IPS DF 19.7 (cell line): Measurements from ENCODE around the gene OPRL1.

Source experiments
- DNase-seq: peaks from one replicate; pipeline ENCODE4 v3.0.0-alpha.2; 2013; ENCODE audit warnings: low read depth, low spot score

OPRL1 gene

DNA sequence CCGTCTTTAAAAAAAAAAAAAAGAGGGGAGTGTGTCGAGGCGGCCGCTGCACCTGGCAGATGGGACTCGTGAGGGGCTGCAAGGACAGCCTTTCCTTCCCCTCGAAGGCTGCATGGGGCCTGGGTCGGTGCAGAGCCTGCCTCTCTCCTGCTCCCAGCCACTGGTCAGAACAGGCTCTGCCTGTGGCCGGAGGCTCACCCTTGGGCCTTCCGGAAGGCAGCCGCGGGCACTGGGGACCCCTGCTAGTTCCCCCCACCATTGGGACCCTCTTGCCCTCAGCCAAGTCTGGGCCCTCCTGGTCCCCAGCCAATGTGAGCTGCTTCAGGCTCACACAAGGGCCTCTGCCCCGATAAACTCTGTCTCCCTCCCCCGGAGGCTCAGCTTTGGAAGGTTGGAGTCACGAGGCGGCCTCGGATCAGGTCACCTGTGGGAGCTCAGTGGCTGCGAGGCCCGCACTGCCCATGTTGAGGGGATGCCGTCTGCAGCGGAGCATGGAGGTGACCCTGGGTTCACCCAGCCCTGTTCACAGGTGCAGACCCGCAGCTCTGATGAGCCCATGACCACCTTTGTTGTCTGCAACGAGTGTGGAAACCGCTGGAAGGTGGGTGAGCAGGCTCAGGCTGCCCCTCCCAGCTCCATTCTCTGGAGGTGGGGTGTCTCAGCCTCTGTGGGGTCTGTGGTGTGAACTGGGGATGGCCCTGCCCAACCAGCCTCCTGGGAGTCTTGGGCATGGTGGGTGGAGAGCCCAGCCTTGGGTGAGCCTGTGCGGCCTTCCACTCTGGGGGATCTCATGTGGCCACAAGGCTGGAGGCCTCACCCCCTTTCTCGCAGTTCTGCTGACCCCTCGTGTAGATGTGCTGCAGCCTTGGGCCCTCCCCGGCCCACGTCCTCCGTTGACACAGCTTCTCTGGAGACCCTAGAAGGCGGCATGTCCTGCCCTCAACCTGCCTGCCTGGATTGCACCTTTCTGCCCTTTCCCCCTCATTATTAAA is 8.2 kb upstream of the OPRL1 start:
- DNase-seq = no peak

DNA sequence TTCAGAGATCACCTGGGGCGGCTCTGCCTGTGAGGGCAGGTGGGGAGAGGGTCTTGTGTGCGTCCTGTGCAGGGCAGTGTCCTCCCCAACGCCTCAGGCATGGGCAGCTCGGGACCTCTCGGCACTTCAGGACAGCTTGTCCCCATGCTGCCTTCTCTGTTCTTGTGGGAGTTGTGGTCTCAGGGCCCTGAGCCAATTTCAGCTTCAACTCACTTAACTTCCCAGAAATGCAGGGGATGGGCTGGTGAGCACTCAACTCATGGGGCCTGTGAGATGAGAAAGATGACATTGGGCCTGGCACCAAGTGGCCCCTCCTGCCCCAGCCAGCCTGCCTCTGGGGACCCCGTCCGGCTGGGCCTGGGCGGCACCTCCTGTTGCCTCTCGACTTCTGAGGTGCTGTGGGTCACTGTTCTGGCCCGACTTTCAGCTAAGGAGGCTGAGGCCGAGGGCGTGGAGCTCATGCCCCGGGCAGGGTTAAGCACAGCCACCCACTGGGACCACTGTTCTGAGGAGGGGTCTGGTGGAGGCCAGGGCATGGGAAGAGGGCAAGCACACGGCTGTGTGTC is 7.3 kb upstream of the OPRL1 start:
- DNase-seq = no peak

DNA sequence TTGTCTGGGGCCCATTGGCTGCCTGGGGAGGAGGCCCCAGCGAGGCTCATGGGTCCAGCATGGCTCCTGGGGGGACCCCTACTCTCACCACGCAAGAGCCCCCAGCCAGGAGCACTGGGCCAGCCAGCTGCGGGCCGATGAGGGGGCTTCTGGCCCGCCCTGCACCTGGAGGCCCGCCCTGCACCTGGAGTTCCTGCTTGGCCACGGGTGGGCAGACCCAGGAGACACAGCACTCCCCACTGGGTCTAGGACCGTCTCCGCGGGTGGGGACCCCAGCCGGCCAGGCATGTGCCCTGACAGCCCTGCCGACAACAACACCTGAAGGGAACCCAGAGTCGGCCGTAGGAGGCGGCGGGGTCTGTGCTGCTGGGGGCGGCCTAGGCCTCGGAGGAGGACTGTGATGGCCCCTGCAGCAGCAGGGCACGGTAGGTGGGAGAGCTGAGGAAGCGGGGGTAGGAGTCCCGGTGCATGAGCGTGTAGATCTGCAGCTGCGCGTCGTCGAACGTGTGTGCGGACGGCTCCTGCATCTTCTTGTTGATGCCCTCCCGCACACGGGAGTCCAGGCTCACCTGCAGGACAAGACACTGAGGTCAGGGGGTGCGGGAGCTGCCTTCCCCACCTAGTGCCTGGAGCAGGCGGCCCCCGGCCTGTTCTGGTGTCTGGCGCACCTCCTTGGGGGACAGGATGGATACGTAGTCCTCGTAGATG is 6.3 kb upstream of the OPRL1 start:
- DNase-seq = no peak

DNA sequence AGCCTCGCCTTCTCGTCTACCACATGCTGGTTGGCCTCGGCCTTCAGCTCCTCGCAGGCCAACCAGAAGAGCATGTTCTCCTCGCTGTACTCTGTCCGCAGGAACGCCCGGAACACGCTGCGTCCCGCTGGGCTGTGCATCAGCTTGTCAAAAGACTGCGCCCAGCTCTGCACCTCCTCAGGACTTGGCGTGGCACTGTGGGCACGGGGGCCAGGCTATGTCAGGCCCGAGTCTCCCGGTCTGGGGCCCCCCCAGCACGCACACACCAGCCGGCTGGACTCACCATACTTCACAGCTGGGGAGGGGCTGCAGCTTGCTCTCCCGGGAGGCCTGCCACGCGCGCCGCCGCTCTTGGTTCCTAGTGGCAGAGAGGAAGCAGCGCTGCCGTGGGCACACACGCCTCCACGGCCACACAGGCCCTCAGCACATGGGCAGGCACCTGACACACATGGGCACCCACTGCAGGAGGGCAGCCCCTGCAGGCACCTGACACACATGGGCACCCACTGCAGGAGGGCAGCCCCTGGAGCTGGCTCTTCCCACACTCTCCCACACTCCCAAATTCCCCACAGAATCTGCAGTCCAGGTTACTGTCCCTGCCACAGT is 5.6 kb upstream of the OPRL1 start:
- DNase-seq = no peak

DNA sequence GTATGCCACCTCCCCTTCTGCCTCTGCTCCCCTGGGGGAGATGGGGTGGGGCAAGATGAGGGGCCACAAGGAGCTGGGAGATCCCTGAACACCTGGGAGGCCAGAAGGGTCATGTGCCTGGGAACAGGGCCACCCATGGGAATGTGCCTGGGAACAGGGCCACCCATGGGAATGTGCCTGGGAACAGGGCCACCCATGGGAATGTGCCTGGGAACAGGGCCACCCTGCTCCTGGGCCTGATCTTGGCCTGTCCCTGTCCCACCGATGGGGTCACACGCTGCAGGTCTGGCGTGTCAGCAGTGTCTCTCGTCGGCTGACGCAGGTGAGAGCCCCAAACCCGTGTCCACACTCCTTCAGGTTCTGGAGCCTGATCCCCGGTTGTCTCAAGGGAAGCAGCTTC is 4.9 kb upstream of the OPRL1 start:
- DNase-seq = no peak

DNA sequence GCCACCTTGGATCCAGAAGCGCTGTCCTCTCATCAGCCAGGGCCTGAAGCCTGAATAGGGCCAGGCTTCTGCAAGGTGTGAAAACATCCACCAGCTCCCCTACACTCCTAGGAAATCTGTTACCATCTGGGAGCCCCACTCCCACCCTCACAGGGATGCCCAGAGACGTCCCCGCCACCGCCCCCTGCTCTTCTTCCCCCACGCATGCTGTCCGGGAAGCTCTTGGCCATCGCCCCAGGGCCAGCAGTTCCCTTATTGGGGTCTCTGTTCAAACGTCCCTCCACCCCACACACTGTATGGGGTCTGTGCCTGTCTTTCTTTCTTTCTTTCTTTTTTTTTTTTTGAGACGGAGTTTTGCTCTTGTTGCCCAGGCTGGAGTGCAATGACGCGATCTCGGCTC is 4.3 kb upstream of the OPRL1 start:
- no peak for DNase-seq

DNA sequence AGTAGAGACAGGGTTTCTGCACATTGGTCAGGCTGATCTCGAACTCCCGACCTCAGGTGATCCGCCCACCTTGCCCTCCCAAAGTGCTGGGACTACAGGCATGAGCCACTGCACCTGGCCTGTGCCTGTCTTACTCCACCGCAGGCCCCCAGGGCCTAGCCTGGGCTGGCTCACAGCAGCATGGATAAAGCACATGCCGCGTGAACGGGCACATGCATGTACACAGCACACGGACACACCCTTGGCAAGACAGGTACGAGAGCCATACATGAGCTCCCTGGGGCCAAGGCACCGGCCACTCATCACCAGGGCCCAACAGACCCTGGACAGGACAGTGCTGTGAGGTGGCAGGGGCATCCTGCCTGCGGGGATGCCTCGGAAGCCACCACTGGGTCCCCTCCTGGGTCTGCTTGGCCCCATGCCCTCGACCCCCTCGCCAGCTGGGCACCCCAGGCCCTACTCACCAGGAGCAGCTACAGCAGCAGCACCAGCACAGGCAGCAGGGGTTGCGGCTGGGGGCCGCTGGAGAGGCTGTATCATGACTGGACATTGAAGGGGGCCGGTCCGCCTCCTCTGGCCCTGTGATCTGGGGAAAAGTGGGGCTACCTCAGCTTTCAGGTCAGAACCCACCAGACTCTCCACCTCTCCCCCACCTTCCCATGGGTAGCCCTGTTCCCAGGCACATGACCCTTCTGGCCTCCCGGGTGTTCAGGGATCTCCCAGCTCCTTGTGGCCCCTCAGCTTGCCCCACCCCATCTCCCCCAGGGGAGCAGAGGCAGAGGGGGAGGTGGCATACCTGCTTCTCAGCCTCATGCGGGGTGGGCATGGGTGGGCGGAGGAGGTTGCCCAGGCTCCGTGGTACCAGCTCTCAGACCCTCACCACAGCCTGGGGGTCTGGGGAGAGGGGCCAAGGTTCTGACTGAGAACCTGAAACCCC is 3.6 kb upstream of the OPRL1 start:
- DNase-seq = no peak

DNA sequence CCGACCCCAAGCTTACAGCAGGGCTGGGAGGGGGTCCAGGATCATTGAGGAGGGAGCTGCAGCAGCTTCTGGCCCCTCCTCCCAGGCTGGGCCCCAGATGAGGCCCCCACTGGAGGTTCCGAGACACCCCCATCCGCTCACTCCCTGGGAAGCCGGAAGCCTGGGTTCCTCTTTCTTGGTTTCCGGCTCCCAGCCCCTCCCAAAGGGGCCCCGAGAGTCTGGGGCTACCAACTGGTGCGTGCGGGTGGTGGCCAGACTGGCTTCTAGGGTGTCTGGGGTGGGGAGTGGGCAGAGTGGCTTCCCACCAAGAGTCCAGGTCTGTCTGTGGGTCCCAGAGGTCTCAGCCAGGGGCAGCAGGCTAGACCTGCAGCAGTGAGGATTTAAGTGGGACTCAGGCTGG is 2.8 kb upstream of the OPRL1 start:
- DNase-seq = no peak

DNA sequence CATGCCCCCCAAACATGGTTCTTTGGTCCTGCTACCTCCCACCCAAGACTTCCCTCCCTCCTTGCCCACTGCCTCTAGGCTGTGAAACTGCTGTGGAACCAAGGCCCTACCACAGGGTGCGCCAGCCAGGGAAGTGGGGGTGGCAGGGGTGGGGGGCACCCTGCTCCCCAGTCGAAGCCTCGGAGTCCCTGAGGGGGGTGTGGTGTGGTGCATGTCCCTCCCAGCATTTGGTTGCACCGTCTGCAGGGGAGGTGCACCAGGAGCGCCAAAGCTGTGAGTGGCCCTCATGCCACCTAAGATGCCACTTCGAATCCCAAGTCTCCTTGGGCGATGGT is 2.4 kb upstream of the OPRL1 start:
- no peak for DNase-seq

DNA sequence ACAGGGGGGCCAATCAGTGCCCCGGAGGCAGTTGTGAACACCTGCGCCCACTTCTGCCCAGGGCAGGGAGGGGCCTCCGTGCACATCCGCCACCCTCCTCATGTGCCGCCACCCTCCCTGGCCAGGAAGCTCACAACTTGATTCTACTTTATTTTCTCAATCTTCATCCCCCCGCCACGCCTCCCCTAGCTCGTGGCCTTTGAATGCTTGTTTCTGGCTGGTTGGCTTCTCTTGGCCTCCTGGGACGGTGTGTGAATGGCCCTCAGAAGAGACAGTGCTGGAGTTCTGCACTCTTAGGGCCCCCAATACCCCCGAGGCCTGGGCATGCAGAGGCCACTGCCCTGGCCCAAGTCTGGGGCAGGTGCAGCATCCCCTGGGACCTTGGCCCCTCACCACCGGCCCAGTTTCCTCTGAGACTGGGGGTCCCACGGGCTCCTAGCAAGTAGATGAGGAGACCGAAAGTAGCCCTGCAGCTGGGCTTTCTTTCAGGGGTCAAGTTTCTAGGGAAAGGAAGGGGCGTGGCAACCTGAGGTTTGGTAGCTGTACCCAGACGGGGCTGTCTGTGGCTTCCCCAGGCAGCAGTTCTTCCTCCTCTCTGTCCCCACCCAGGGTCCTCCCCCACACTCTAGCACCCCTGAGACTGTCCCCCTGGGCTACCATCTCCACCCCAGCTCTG is 1.9 kb upstream of the OPRL1 start:
- no peak for DNase-seq

DNA sequence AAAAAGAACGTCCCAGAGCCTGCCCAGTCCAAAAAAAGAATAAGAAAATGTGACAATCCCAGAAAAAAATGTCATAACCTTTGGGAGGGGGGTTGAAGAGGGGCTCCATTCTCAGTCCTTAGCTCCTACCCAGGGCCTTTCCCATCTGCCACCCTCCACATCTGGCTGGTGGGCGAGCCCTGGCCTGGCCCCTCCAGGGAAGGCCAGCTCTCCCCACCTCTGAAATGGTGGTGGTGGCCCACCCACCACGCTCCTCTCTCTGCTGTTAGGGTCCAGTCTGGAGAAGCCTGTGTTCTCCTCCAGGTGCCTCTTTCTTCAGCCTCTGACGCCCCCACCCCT is 979 bp upstream of the OPRL1 start:
- no peak for DNase-seq

DNA sequence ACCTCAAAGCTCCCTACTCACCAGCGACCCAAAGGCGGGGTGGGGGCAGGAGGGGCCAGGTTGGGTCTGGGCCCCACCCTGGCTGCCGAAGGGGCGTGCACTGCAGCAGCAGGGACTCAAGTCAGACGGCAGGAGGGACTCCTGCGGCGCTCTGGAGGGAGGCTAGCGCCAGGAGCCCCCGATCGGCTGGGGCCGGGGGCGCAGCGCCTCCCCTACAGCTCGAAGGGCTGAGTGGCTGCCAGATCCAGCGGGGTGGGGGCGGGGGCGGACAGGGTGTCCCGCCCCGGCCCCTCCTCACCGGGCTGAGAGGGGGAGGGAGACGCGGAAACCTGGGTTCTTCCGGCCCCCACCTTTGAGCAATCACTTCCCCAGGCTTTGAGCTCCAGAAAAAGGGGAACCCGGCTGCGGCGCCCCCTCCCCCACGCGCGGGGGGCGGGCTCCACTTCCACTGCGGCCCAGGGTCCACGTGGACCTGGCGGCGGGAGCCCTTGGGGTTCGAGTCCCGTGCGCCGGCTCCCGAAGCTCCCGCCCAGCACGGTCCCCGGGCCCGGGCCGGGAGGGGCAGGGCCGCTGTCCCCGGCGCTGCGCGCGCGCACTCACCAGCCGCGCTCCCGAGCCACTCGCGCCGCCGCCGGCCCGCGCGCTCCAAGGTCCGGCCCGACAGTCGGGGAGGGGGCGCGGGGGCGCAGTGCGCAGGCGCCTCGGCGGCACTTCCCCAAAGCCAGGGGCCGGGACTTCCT is 439 bp upstream of the OPRL1 start, which contains the start of gene RGS19:
Gene RGS19 (minus strand): TSS at position 246 of the 740 bp plus-strand sequence. CDS start 2,632 bp downstream, outside the sequence.
- DNase-seq = no peak

DNA sequence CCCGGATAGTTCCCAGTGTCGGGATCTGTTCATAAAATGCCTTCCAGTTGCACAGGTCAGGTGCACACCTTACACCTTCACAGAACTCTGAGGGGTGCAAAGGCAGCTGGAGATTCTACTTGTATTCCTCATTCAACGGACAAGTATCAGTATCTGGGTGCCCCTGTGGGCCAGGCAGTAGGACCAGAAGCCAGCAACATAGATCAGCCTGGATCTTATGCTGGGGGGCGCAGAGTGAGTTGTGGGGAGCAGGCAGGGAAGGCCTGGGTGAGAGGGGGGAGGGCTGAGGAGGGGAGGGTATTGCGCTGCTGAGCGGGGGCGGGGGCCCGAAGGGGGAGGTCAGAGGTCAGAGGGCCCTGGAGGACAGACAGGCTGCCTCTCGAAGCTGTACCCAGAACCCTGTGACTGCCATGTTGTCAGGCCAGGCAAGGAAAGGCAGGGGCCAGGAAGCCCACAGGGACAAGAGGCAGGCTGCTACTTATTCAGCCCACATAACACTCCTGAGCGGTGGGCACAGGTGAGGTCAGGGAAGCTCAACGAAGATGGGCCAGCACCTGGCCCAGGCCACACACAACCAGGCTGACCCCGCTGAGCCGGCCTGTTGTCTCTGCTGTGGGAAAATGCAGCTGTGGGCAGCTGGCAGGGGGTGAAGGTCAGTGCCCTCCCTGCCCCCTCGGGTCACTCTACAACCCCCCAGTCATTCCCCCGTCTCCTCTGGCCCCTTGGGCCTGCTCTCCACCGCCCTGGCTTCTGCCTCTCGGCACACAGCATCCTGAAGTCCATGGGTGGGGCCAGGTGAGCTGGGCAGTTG is 1.1 kb downstream of the OPRL1 start:
- DNase-seq = no peak

DNA sequence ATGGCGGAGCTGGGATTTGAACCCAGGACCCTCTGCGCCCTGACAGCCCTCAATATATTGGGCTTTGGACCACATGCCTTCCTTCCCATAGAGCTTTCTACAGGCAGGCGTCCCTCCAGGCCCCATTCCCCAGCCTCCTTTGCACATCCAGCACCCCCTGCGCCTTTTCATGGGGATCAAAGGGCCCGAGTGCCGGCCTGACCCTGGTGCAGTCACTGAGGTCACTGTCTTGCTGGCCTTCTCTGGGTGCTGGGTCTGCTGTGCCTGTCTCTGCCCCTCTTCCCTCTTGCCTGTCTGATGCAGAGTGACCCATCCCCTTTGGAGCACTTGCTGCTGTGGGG is 1.7 kb downstream of the OPRL1 start:
- DNase-seq = no peak

DNA sequence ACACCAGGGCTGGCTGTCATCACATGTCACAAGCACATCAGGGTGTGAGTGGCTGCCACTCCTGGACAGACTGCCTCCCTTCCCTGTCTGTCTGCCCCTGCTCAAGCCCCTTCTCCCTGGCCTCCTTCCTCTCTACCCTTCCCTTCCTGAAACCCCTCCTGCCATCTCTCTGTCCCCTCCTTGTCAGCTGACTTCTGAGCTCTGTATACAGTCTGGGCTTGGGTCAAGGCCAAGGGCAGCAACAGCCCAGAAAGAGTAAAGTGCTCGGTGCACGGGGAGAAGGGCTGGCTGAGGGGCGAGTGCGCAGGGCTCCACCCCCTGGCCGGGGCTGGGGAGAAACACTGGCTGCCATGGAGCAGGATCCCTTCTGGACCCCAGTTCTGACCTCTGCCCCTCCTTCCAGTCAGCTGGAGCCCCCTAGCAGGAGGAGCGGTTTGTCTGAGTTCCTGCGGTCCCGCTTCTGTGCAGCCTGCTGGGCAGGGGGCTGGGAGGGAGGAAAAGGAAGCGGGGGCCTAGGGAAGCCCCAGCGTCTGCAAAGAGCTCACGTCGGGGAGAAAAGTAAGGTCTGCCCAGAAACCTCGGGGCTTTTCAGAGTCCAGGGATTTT is 2.3 kb downstream of the OPRL1 start:
- DNase-seq = no peak

DNA sequence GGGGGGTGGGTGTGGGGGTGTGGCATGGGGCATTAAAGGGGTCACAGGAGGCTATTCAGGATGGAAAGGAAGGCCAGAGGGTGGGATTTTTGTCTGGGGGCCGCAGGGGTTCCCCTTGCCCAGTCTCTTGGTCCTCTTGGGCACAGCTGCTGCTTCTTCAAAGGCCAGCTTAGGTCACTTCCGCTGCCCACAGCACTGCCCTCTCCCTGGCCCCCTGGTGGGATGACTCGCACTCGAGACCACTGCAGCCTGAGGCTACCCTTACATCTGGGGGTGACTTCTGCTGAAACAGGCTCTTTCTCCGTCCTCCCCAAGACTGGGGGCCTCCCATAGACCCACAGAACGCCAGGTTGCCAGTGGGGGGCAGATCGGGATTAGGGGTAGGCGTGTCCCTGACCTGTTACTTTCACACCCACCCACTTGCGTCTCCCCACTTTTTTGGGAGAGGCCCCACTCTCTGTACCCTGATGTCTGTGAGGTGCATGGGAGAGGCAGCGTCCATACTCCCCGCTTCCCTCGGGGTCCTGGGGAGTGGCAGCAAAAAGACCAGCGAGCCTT is 3.0 kb downstream of the OPRL1 start:
- no peak for DNase-seq

DNA sequence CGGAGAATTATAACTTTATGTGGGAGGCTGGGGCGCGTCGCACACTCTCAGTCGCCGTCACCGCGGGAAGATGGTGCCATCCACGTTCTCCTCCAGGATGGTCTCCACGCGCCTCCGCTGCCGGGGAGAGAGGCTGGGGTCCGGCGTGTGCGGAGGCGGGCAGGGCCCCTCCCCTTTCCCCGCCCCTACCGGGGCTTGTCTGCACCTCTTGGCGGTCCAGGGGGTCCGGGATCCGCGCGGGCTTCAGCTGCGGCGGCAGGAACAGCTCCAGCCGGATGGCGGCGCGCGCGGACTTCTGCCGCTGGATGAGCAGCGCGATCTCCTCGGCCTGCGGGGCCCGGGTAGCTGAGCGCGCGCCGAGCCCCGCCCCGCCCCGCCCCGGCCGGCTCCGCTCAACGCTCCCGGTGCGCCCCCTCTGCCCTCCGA is 3.5 kb downstream of the OPRL1 start:
- no peak for DNase-seq
